ENCODE results near the gene SEC14L3. TPM values are rescaled to one million over a fixed set of nuclear protein-coding genes. Genes with fewer than 3 reads are reported as not detected.

The SEC14L3 gene
- total RNA-seq, 6 experiments from 2014 or later: 0.31 to 1.1 (median 0.55) TPM; not detected in 2

GRCh38 chr22:30424534-30425326 is 47.1 kb downstream of the SEC14L3 start:
- Histone ChIP-seq H3K9me3 (no peaks in the 10 kb centered on the region), H3K27me3 (no peaks in the 10 kb centered on the region), H3K36me3 (peaks cover 0 to 16% (median 0%) of the 10 kb centered on the region in 4 donors), H3K4me1 (peaks cover 0 to 60% (median 17%) of the 10 kb centered on the region in 4 donors), H3K27ac (peak overlapping the region; percentile 90 to 98 (median 95)), H3K4me3 (peak overlapping the region; percentile 51 to 64 (median 59))
- WGBS (ENCODE audit: insufficient coverage, low coverage, low lambda C conversion rate, missing lambda C conversion rate): 10% methylated on average over 12 of the region's 20 CpGs
- intact Hi-C loops (cut with DNase I): no loop called here
- TF ChIP-seq, protein P1, sequence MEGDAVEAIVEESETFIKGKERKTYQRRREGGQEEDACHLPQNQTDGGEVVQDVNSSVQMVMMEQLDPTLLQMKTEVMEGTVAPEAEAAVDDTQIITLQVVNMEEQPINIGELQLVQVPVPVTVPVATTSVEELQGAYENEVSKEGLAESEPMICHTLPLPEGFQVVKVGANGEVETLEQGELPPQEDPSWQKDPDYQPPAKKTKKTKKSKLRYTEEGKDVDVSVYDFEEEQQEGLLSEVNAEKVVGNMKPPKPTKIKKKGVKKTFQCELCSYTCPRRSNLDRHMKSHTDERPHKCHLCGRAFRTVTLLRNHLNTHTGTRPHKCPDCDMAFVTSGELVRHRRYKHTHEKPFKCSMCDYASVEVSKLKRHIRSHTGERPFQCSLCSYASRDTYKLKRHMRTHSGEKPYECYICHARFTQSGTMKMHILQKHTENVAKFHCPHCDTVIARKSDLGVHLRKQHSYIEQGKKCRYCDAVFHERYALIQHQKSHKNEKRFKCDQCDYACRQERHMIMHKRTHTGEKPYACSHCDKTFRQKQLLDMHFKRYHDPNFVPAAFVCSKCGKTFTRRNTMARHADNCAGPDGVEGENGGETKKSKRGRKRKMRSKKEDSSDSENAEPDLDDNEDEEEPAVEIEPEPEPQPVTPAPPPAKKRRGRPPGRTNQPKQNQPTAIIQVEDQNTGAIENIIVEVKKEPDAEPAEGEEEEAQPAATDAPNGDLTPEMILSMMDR (IDR thresholded peaks at IDR 0.05): peak in 1 of 4 donors; percentile 12
- TF ChIP-seq POLR2A (IDR thresholded peaks at IDR 0.05): no peak
- DNase-seq: peak in 1 of 3 donors; percentile 63
- ATAC-seq: no peak

GRCh38 chr22:30423959-30424533 is 47.8 kb downstream of the SEC14L3 start:
- TF ChIP-seq, protein P1 (IDR thresholded peaks at IDR 0.05): no peak
- TF ChIP-seq POLR2A (IDR thresholded peaks at IDR 0.05): peak; percentile 86
- under 1% methylated on average over 17 of the region's 31 CpGs for WGBS (ENCODE audit: insufficient coverage, low coverage, low lambda C conversion rate, missing lambda C conversion rate)
- intact Hi-C loops (cut with DNase I): no loop called here
- ATAC-seq: peak; percentile 69 to 82 (median 76)
- peak; percentile 99 for DNase-seq
- H3K27ac ChIP-seq: peak overlapping the region; percentile 95 to 99 (median 98)
- no peaks in the 10 kb centered on the region for H3K27me3 ChIP-seq
- peak overlapping the region; percentile 51 to 59 (median 57) for H3K4me3 ChIP-seq
- peaks cover 0 to 66% (median 20%) of the 10 kb centered on the region in 4 donors for H3K4me1 ChIP-seq
- peaks cover 0 to 21% (median 0%) of the 10 kb centered on the region in 4 donors for H3K36me3 ChIP-seq
- H3K9me3 ChIP-seq: no peaks in the 10 kb centered on the region

DNA sequence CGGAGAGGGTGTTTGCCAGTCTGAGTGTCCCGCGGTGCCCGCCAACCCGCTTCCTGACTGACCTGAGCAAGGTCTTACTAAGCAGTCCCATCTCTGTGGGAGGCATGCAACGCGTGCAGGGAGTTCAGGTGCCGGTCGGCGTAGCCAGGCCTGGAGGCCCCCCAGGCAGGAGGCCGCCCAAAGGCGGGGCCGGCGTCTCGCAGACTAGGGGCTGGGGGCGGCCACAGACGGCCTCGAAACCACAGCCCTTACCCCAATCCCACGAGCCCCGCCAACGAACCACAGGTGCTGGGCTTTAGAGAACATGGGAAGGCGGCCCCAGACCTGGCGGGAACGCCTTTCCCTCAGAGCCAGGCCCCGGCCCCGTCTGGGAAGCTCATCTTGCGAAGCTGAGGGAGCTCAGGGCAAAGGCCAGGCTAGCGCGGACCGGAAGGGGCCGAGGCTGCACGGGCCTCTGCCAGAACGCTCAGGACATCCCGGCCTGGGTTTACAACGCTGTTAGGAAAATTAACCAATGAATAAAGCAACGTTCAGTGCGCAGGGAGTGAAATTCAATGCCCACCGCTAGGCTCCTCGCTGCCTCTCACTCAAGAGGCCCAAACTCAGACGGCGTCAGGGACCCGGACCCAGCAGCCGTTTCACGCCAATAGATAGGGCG is 48.4 kb downstream of the SEC14L3 start:
- Histone ChIP-seq H3K4me1 (peaks cover 0 to 73% (median 22%) of the 10 kb centered on the region in 4 donors), H3K9me3 (no peaks in the 10 kb centered on the region), H3K36me3 (peaks cover 0 to 25% (median 0%) of the 10 kb centered on the region in 4 donors), H3K27me3 (no peaks in the 10 kb centered on the region), H3K4me3 (peak overlapping the region; percentile 51 to 59 (median 57)), H3K27ac (peak overlapping the region; percentile 95 to 99 (median 98))
- intact Hi-C loops (cut with DNase I): no loop called here
- ATAC-seq (peak; percentile 45 to 72 (median 66)), DNase-seq (peak; percentile 63 to 93 (median 92))
- peak; percentile 93 for TF ChIP-seq POLR2A (IDR thresholded peaks at IDR 0.05)
- TF ChIP-seq, protein P1 (IDR thresholded peaks at IDR 0.05): no peak
- 0% methylated on average over 8 of the region's 45 CpGs for WGBS (ENCODE audit: insufficient coverage, low coverage, low lambda C conversion rate, missing lambda C conversion rate)

- intact Hi-C loops (cut with DNase I): no loop called here
These were observed 49.1 kb downstream of the SEC14L3 start for GRCh38 chr22:30422481-30423300.

More at GRCh38 chr22:30422481-30423300, 49.1 kb downstream of the SEC14L3 start:
- ATAC-seq (peak; percentile 14 to 45 (median 36)), DNase-seq (peak; percentile 73 to 84 (median 77))
- peaks cover 0 to 80% (median 26%) of the 10 kb centered on the region in 4 donors for H3K4me1 ChIP-seq
- WGBS (ENCODE audit: insufficient coverage, low coverage, low lambda C conversion rate, missing lambda C conversion rate): 13% methylated on average over 13 of the region's 18 CpGs
- H3K4me3 ChIP-seq: peak overlapping the region; percentile 51 to 59 (median 57)
- H3K9me3 ChIP-seq: no peaks in the 10 kb centered on the region
- peaks cover 0 to 32% (median 1%) of the 10 kb centered on the region in 4 donors for H3K36me3 ChIP-seq
- peak; percentile 68 for TF ChIP-seq POLR2A (IDR thresholded peaks at IDR 0.05)
- TF ChIP-seq, protein P1 (IDR thresholded peaks at IDR 0.05): no peak
- no peaks in the 10 kb centered on the region for H3K27me3 ChIP-seq
- H3K27ac ChIP-seq: peak overlapping the region; percentile 95 to 99 (median 98)

Data from right lobe of liver (tissue), 6 donors.